Neural cell (in vitro differentiated cells): ENCODE data around the gene ASIC2.

ENCODE experiments used
- CTCF ChIP-seq: fragments of 450-650 bp; IDR thresholded peaks from 2 replicates; pipeline ENCODE4 v1.5.1; 2014; ENCODE audit warnings: antibody characterized with exemption, mild to moderate bottlenecking, moderate library complexity; ENCODE audit not compliant: poor library complexity, severe bottlenecking
- EZH2 ChIP-seq: fragments of 200-600, 300-800 bp; shearing (Covaris generic), sonication (generic); IDR thresholded peaks from 2 replicates; pipeline ENCODE4 v1.6.1; 2014; ENCODE audit warnings: antibody characterized with exemption, low read length, borderline replicate concordance, mild to moderate bottlenecking; ENCODE audit not compliant: insufficient read depth, poor library complexity, severe bottlenecking
- MXI1 ChIP-seq: fragments of 450-650 bp; conservative IDR thresholded peaks from 2 replicates; pipeline ENCODE4 v1.6.1; 2014; ENCODE audit warnings: antibody characterized with exemption, mild to moderate bottlenecking; ENCODE audit not compliant: poor library complexity, severe bottlenecking
- POLR2AphosphoS5 ChIP-seq: IDR thresholded peaks from 2 replicates; pipeline ENCODE4 v1.6.1; 2012

GRCh38 chr17:33169580-33170285, 123.4 kb downstream of the ASIC2 start:
- no peak for TF ChIP-seq POLR2AphosphoS5
- TF ChIP-seq CTCF, result no peak
- no peak for TF ChIP-seq MXI1
- TF ChIP-seq EZH2, result no peak
